Vein endothelial cell (primary cell): ENCODE data around the gene GRXCR2. TPM values are rescaled to one million over a fixed set of nuclear protein-coding genes. Genes with fewer than 3 reads are reported as not detected.

Experiments
- total RNA-seq: library from RNA; depleted of rRNA; stranded (reverse); fragments of >200 nt; gene quantifications from 2 replicates; pipeline ENCODE4 v1.2.3, GENCODE V29; 2012

Gene GRXCR2
- total RNA-seq: not detected in 2 replicates

GRCh38 chr5:145872914-145873313, at the start of gene GRXCR2:
GRXCR2 (minus strand) TSS chr5:145873014; CDS start chr5:145872968, 46 bp downstream.

GRCh38 chr5:145834917-145835847, 37.6 kb downstream of the GRXCR2 start, which contains the start of gene PRELID2:
PRELID2 (minus strand) TSS chr5:145835342; CDS start chr5:145835251, 91 bp downstream.

Other genes with a start within 250 kb of the GRXCR2 start
- 17.0 and 19.6 TPM in 2 replicates for gene PRELID2, start 37.7 kb downstream of the GRXCR2 start, total RNA-seq
- under 0.01 and 0.67 TPM in 2 replicates for gene SH3RF2, start 63.6 kb upstream of the GRXCR2 start, total RNA-seq
- gene PLAC8L1, start 232.6 kb upstream of the GRXCR2 start, total RNA-seq: 0.29 TPM in 1 of 2 replicates, not detected in the other